SK-N-MC (cell line): ENCODE results near the gene ABI3.

Experiments
- DNase-seq: peaks from one replicate; pipeline ENCODE4 v3.0.0-alpha.2; 2011; ENCODE audit warnings: low read depth, low spot score
- H3K27ac ChIP-seq: fragments of 200-600 bp; sonication (generic); 2 replicates; pipeline ENCODE4 v1.5.1; 2016; ENCODE audit warnings: mixed run types
- H3K36me3 ChIP-seq: fragments of 200-600 bp; sonication (generic); 2 replicates; pipeline ENCODE4 v1.6.1; 2017; ENCODE audit warnings: antibody characterized with exemption, low read length, mixed read lengths; ENCODE audit not compliant: insufficient read depth
- H3K4me3 ChIP-seq: fragments of 200-600 bp; sonication (generic); 2 replicates; pipeline ENCODE4 v1.5.1; 2016
- H3K9ac ChIP-seq: fragments of 200-600 bp; sonication (generic); 2 replicates; pipeline ENCODE4 v1.8.0; 2017; ENCODE audit warnings: mixed run types, mixed read lengths; ENCODE audit not compliant: insufficient read length
- H3K9me3 ChIP-seq: fragments of 200-600 bp; sonication (generic); 2 replicates; pipeline ENCODE4 v1.6.1; 2017; ENCODE audit warnings: low read depth, mild to moderate bottlenecking, antibody characterized with exemption, low read length, moderate library complexity, mixed read lengths
- EZH2 ChIP-seq: fragments of 200-600 bp; sonication (generic); IDR thresholded peaks from one replicate; pipeline ENCODE4 v1.6.1; 2017; ENCODE audit warnings: antibody characterized with exemption
- FOXP2 ChIP-seq: optimal IDR thresholded peaks from 2 replicates; pipeline ENCODE3; 2011; ENCODE audit warnings: mild to moderate bottlenecking, moderate library complexity; ENCODE audit not compliant: insufficient read depth; ENCODE audit errors: extremely low read length, control extremely low read depth
- POLR2AphosphoS5 ChIP-seq: IDR thresholded peaks from 2 replicates; pipeline ENCODE4 v1.6.1; 2012; ENCODE audit warnings: mild to moderate bottlenecking, low read depth, low read length, borderline replicate concordance

Gene ABI3

GRCh38 chr17:49193513-49194296 is 16.8 kb upstream of the ABI3 start:
- TF ChIP-seq POLR2AphosphoS5 (peak; percentile 58), FOXP2 (no peak), EZH2 (no peak)
- DNase-seq = no peak
- Histone ChIP-seq H3K36me3 (no peaks in the 10 kb centered on the region), H3K9me3 (no peaks in the 10 kb centered on the region), H3K27ac (peak overlapping the region; percentile 99; the same call in 1 of the 2 replicates), H3K4me3 (peak overlapping the region; percentile 99), H3K9ac (peak overlapping the region; percentile 65)

GRCh38 chr17:49194297-49194607 is 16.3 kb upstream of the ABI3 start:
- DNase-seq = no peak
- peak overlapping the region; percentile 99; the same call in 1 of the 2 replicates for H3K4me3 ChIP-seq
- no peak for TF ChIP-seq POLR2AphosphoS5
- no peak for TF ChIP-seq EZH2
- no peak for TF ChIP-seq FOXP2
- H3K27ac ChIP-seq = peak overlapping the region; percentile 51; the same call in 1 of the 2 replicates
- H3K36me3 ChIP-seq = no peaks in the 10 kb centered on the region
- no peaks in the 10 kb centered on the region for H3K9me3 ChIP-seq
- no peak overlapping the region for H3K9ac ChIP-seq

GRCh38 chr17:49195751-49196150 is 14.8 kb upstream of the ABI3 start:
- no peak for DNase-seq
- Histone ChIP-seq H3K4me3 (no peak overlapping the region), H3K36me3 (no peaks in the 10 kb centered on the region), H3K27ac (no peak overlapping the region), H3K9me3 (no peaks in the 10 kb centered on the region), H3K9ac (no peak overlapping the region)
- no peak for TF ChIP-seq POLR2AphosphoS5
- no peak for TF ChIP-seq FOXP2
- no peak for TF ChIP-seq EZH2

GRCh38 chr17:49196520-49196919 is 14.0 kb upstream of the ABI3 start:
- H3K9me3 ChIP-seq = no peaks in the 10 kb centered on the region
- H3K4me3 ChIP-seq = no peak overlapping the region
- TF ChIP-seq FOXP2 (no peak), EZH2 (no peak), POLR2AphosphoS5 (no peak)
- H3K27ac ChIP-seq = peak overlapping the region; percentile 60
- H3K9ac ChIP-seq = no peak overlapping the region
- H3K36me3 ChIP-seq = no peaks in the 10 kb centered on the region
- no peak for DNase-seq

GRCh38 chr17:49197346-49197998 is 13.0 kb upstream of the ABI3 start:
- Histone ChIP-seq H3K9me3 (no peaks in the 10 kb centered on the region), H3K36me3 (no peaks in the 10 kb centered on the region), H3K4me3 (no peak overlapping the region), H3K27ac (no peak overlapping the region; the same call in 1 of the 2 replicates), H3K9ac (no peak overlapping the region)
- no peak for DNase-seq
- TF ChIP-seq EZH2 (no peak), FOXP2 (no peak), POLR2AphosphoS5 (no peak)

- Histone ChIP-seq H3K4me3 (no peak overlapping the region), H3K9ac (no peak overlapping the region), H3K36me3 (no peaks in the 10 kb centered on the region), H3K9me3 (no peaks in the 10 kb centered on the region), H3K27ac (no peak overlapping the region)
- no peak for DNase-seq
- TF ChIP-seq FOXP2 (no peak), POLR2AphosphoS5 (no peak), EZH2 (no peak)
These were observed 12.3 kb upstream of the ABI3 start for GRCh38 chr17:49198211-49198610.

- no peak overlapping the region for H3K27ac ChIP-seq
- no peaks in the 10 kb centered on the region for H3K36me3 ChIP-seq
- no peak overlapping the region for H3K4me3 ChIP-seq
- TF ChIP-seq EZH2 (no peak), FOXP2 (no peak), POLR2AphosphoS5 (no peak)
- no peak for DNase-seq
- no peaks in the 10 kb centered on the region for H3K9me3 ChIP-seq
- no peak overlapping the region for H3K9ac ChIP-seq
These were observed 10.0 kb upstream of the ABI3 start for GRCh38 chr17:49200423-49201083.

- no peak for DNase-seq
- H3K27ac ChIP-seq = no peak overlapping the region
- H3K9me3 ChIP-seq = no peaks in the 10 kb centered on the region
- no peak overlapping the region for H3K4me3 ChIP-seq
- no peak overlapping the region for H3K9ac ChIP-seq
- H3K36me3 ChIP-seq = no peaks in the 10 kb centered on the region
- TF ChIP-seq EZH2 (no peak), FOXP2 (no peak), POLR2AphosphoS5 (no peak)
These were observed 9.0 kb upstream of the ABI3 start for GRCh38 chr17:49201481-49201927.

GRCh38 chr17:49203796-49204195 is 6.7 kb upstream of the ABI3 start:
- H3K27ac ChIP-seq = peak overlapping the region; percentile 10; the same call in 1 of the 2 replicates
- no peak for DNase-seq
- no peaks in the 10 kb centered on the region for H3K9me3 ChIP-seq
- H3K36me3 ChIP-seq = no peaks in the 10 kb centered on the region
- H3K4me3 ChIP-seq = no peak overlapping the region
- H3K9ac ChIP-seq = no peak overlapping the region
- TF ChIP-seq FOXP2 = no peak
- no peak for TF ChIP-seq EZH2
- no peak for TF ChIP-seq POLR2AphosphoS5
